WTC11 (cell line): ENCODE measurements around the gene CSNK2B. TPM values are rescaled to one million over a fixed set of nuclear protein-coding genes. Genes with fewer than 3 reads are reported as not detected.

Experiments
- ATAC-seq: fragments of 200-7000 bp; cut with Tn5 transposase; 2 replicates; pipeline ENCODE4 v1.10.0; 2021; ENCODE audit warnings: mild to moderate bottlenecking, moderate library complexity
- CTCF ChIA-PET: fragments of 300-600 bp; sonication (Branson Sonifier 250); formaldehyde crosslinking; loops from one replicate; lab custom pipeline; 2021; ENCODE audit warnings: antibody characterized with exemption; lab: Charles Lee
- POLR2A ChIA-PET: fragments of 350-600 bp; sonication (Branson Sonifier 250); formaldehyde crosslinking; loops from one replicate; lab custom pipeline; 2021; ENCODE audit warnings: antibody characterized with exemption; lab: Charles Lee
- DNase-seq: peaks from one replicate; pipeline ENCODE4 v3.0.0; 2021; ENCODE audit warnings: low spot score
- H3K27ac Mint-ChIP-seq: 2 replicates; pipeline ENCODE4 v1.8.0; 2021; ENCODE audit warnings: mixed read lengths
- H3K27me3 Mint-ChIP-seq: 2 replicates; pipeline ENCODE4 v1.8.0; 2021; ENCODE audit warnings: low read depth, mild to moderate bottlenecking, moderate library complexity, mixed read lengths
- H3K36me3 Mint-ChIP-seq: 2 replicates; pipeline ENCODE4 v1.8.0; 2021; ENCODE audit warnings: mixed read lengths
- H3K4me1 Mint-ChIP-seq: 2 replicates; pipeline ENCODE4 v1.8.0; 2022; ENCODE audit warnings: mixed read lengths
- H3K4me3 Mint-ChIP-seq: 2 replicates; pipeline ENCODE4 v1.8.0; 2021; ENCODE audit warnings: mild to moderate bottlenecking, moderate library complexity, mixed read lengths
- H3K9me3 Mint-ChIP-seq: 2 replicates; pipeline ENCODE4 v1.8.0; 2021; ENCODE audit warnings: mixed read lengths
- AR ChIP-seq: fragments of 250-450 bp; sonication (Bioruptor Pico); IDR thresholded peaks from 2 replicates; pipeline ENCODE4 v1.9.0; 2021; ENCODE audit warnings: mild to moderate bottlenecking
- ATF2 ChIP-seq: sonication (generic); formaldehyde crosslinking; IDR thresholded peaks from 2 replicates; pipeline ENCODE4 v1.8.1; 2022; ENCODE audit warnings: low read depth, missing genetic modification reagents, borderline replicate concordance
- CBFB ChIP-seq: sonication (generic); formaldehyde crosslinking; IDR thresholded peaks from 2 replicates; pipeline ENCODE4 v1.8.1; 2022; ENCODE audit warnings: mild to moderate bottlenecking, low read depth, missing genetic modification reagents
- CTCF ChIP-seq: fragments of 200-600 bp; IDR thresholded peaks from 2 replicates; pipeline ENCODE4 v1.8.0; 2022; ENCODE audit warnings: antibody characterized with exemption
- ETV6 ChIP-seq: sonication (generic); formaldehyde crosslinking; IDR thresholded peaks from 2 replicates; pipeline ENCODE4 v1.8.1; 2022; ENCODE audit warnings: mild to moderate bottlenecking, missing genetic modification reagents
- FOXP4 ChIP-seq: sonication (generic); formaldehyde crosslinking; IDR thresholded peaks from 2 replicates; pipeline ENCODE4 v1.8.0; 2022; ENCODE audit warnings: mild to moderate bottlenecking, missing genetic modification reagents
- GRHL2 ChIP-seq: fragments of 250-450 bp; sonication (Bioruptor Pico); IDR thresholded peaks from 2 replicates; pipeline ENCODE4 v1.8.0; 2022; ENCODE audit warnings: mild to moderate bottlenecking, moderate library complexity; ENCODE audit not compliant: insufficient replicate concordance, severe bottlenecking
- JAZF1 ChIP-seq: fragments of 250-450 bp; sonication (Bioruptor Pico); IDR thresholded peaks from 2 replicates; pipeline ENCODE4 v1.9.0; 2021; ENCODE audit warnings: moderate library complexity, mild to moderate bottlenecking, inconsistent platforms
- JUN ChIP-seq: sonication (generic); formaldehyde crosslinking; IDR thresholded peaks from 2 replicates; pipeline ENCODE4 v1.8.0; 2023; ENCODE audit warnings: mild to moderate bottlenecking, missing genetic modification reagents
- NFATC4 ChIP-seq: fragments of 250-450 bp; sonication (Bioruptor Pico); IDR thresholded peaks from 2 replicates; pipeline ENCODE4 v1.9.0; 2021; ENCODE audit warnings: mild to moderate bottlenecking
- OVOL2 ChIP-seq: fragments of 250-450 bp; sonication (Bioruptor Pico); IDR thresholded peaks from 2 replicates; pipeline ENCODE4 v1.9.0; 2021; ENCODE audit warnings: mild to moderate bottlenecking, borderline replicate concordance
- PREB ChIP-seq: sonication (generic); formaldehyde crosslinking; IDR thresholded peaks from 2 replicates; pipeline ENCODE4 v1.8.1; 2022; ENCODE audit warnings: mild to moderate bottlenecking, missing genetic modification reagents, moderate library complexity, borderline replicate concordance
- RELA ChIP-seq: sonication (generic); formaldehyde crosslinking; IDR thresholded peaks from 2 replicates; pipeline ENCODE4 v1.8.1; 2022; ENCODE audit warnings: missing genetic modification reagents, mild to moderate bottlenecking, borderline replicate concordance
- SP1 ChIP-seq: sonication (generic); formaldehyde crosslinking; conservative IDR thresholded peaks from 2 replicates; pipeline ENCODE4 v1.8.1; 2022; ENCODE audit warnings: missing genetic modification reagents
- TCF7 ChIP-seq: sonication (generic); formaldehyde crosslinking; IDR thresholded peaks from 2 replicates; pipeline ENCODE4 v1.8.0; 2022; ENCODE audit warnings: mild to moderate bottlenecking, low read depth, missing genetic modification reagents, moderate library complexity
- USF2 ChIP-seq: sonication (generic); formaldehyde crosslinking; IDR thresholded peaks from 2 replicates; pipeline ENCODE4 v1.8.1; 2023; ENCODE audit warnings: mild to moderate bottlenecking, missing genetic modification reagents, moderate library complexity
- ZNF121 ChIP-seq: sonication (generic); formaldehyde crosslinking; IDR thresholded peaks from 2 replicates; pipeline ENCODE4 v1.8.0; 2023; ENCODE audit warnings: missing genetic modification reagents
- ZNF219 ChIP-seq: sonication (generic); formaldehyde crosslinking; IDR thresholded peaks from 2 replicates; pipeline ENCODE4 v1.8.0; 2023; ENCODE audit warnings: missing genetic modification reagents, mild to moderate bottlenecking, borderline replicate concordance
- ZNF425 ChIP-seq: fragments of 250-450 bp; sonication (Bioruptor Pico); conservative IDR thresholded peaks from 2 replicates; pipeline ENCODE4 v1.9.0; 2021; ENCODE audit warnings: mild to moderate bottlenecking
- ZSCAN18 ChIP-seq: fragments of 250-450 bp; sonication (Bioruptor Pico); IDR thresholded peaks from 2 replicates; pipeline ENCODE4 v2.1.2; 2022; ENCODE audit warnings: mild to moderate bottlenecking, moderate library complexity
- total RNA-seq: library from RNA; stranded (reverse); gene quantifications from 3 replicates; pipeline ENCODE4 v1.2.3, GENCODE V29; 2021

CSNK2B gene
- total RNA-seq, 1 experiment from 2014 or later, result 183 TPM

- TF ChIP-seq FOXP4 (CRISPR knock-in tag) (no peak), ZSCAN18 (no peak), JAZF1 (no peak)
- TF ChIP-seq, all 79 proteins: peak for 0
Observed at GRCh38 chr6:31621991-31622390, 43.9 kb upstream of the CSNK2B start (continued).

- Mint-ChIP-seq H3K4me1 (peaks cover 13% of the 10 kb centered on the region), H3K27ac (peak overlapping the region; percentile 95), H3K4me3 (peak overlapping the region; percentile 92), H3K36me3 (peaks cover 63% of the 10 kb centered on the region), H3K27me3 (no peaks in the 10 kb centered on the region; the same call in 1 of the 2 replicates), H3K9me3 (no peaks in the 10 kb centered on the region)
- POLR2A ChIA-PET, result interaction anchor here (0.6 to 1.9 kb wide), 6 partner anchors 16 to 568 kb away, joined by 3 to 8 read pairs (median 7); partner anchors contain the start of genes ATP6V1G2, BAG6 and DDX39B
- ATAC-seq (no peak), DNase-seq (no peak)
- CTCF ChIA-PET, result interaction anchor here (0.7 to 2.1 kb wide), 4 partner anchors 24 to 147 kb away, joined by 3 to 16 read pairs (median 4); partner anchors contain the start of genes ATP6V1G2 and NFKBIL1
- TF ChIP-seq JAZF1, result no peak
- no peak for TF ChIP-seq RELA (CRISPR knock-in tag)
- no peak for TF ChIP-seq GRHL2
- no peak for TF ChIP-seq AR (CRISPR knock-in tag)
- TF ChIP-seq CTCF, result no peak
- TF ChIP-seq TCF7 (CRISPR knock-in tag), result no peak
- no peak for TF ChIP-seq ZNF425 (CRISPR knock-in tag)
- no peak for TF ChIP-seq OVOL2 (CRISPR knock-in tag)
- no peak for TF ChIP-seq USF2
Observed at GRCh38 chr6:31622684-31623091, 43.2 kb upstream of the CSNK2B start.

GRCh38 chr6:31624070-31624469 is 41.8 kb upstream of the CSNK2B start:
- H3K36me3 Mint-ChIP-seq, result peaks cover 77% of the 10 kb centered on the region
- H3K9me3 Mint-ChIP-seq, result no peaks in the 10 kb centered on the region
- H3K4me3 Mint-ChIP-seq, result no peak overlapping the region
- H3K4me1 Mint-ChIP-seq, result peaks cover 13% of the 10 kb centered on the region
- no peak for ATAC-seq
- peak overlapping the region; percentile 91; the same call in 1 of the 2 replicates for H3K27ac Mint-ChIP-seq
- ChIA-PET CTCF (no interaction called here), POLR2A (no interaction called here)
- DNase-seq, result no peak
- H3K27me3 Mint-ChIP-seq, result no peaks in the 10 kb centered on the region; the same call in 1 of the 2 replicates
- TF ChIP-seq ETV6 (CRISPR knock-in tag) (no peak), ZNF219 (CRISPR knock-in tag) (no peak), NFATC4 (CRISPR knock-in tag) (no peak), ZNF121 (CRISPR knock-in tag) (no peak), SP1 (CRISPR knock-in tag) (no peak), JUN (CRISPR knock-in tag) (no peak), PREB (CRISPR knock-in tag) (no peak), CBFB (CRISPR knock-in tag) (no peak), ATF2 (CRISPR knock-in tag) (no peak)
